Stimulated activated CD8-positive, alpha-beta memory T cell treated with anti-CD3 and anti-CD28 coated beads, Interleukin-15, amount 100 ng/mL, for 1 hour (primary cell): ENCODE data around the gene IL2RA.
A peak's percentile ranks its signal among the peaks of the same experiment; 100 is the strongest.
"Not testable (repeated sequence)": the region's sequence is repeated elsewhere in the genome, so short reads cannot be mapped to it uniquely, and the experiment has no call there.

Experiments used
- DNase-seq: peaks from one replicate; pipeline ENCODE4 v3.0.0-alpha.2; 2020; ENCODE audit warnings: low read depth

The IL2RA gene

DNA sequence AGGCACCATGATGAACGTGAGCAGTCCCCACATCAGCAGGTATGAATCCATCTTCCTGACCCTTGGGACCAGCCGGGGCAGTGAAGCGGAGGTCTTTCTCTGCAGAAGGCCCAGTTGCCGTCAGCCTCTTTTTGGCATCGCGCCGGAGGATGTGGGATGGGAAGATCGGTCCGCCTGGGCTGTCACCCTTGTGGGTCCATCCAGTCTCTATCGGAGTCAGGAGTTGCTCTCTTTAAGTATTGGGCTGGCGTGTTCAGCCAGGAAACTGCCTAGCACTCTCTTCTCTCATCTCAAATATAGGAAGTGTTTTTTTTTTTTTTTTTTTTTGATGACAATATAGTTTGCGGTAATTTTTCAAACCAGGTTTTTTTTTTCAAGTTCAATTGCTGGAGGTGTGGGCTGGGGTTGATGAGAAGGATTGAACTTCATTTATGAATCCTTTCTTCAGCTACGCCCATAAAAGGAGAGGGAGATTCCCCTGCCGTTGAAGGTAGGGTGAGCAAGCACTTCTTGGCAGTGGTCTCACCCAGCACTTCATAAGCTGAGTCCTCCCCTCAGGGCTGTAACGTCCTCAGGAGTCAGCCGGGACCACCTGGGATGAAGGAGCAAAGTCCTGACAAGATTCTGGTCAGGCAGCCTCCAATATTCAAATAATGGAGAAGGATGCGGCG lies at the start of gene IL2RA:
TSS of gene IL2RA (minus strand) at position 267 of the 671 bp plus-strand sequence. CDS start at position 51, 216 bp downstream.
- DNase-seq, result no peak

DNA sequence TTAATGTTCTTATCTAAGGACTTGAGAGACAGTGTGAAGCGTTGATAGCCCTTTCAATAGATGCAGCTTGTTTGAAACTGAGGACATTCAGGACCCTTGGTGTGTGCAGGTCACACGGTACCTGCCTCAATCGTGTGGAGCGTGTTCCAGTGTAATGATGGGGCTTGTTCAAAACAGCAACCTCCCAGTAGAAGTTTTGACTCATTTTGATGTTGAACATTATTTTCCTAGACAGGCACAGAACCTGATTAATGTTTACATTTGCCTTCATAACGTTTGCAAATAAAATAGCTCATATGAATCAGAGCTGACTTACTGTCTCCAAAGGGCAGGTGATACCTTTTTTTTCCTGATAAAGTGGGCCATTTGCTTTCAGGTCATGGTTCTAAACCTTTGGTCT lies 48.0 kb upstream of the IL2RA start:
- no peak for DNase-seq

DNA sequence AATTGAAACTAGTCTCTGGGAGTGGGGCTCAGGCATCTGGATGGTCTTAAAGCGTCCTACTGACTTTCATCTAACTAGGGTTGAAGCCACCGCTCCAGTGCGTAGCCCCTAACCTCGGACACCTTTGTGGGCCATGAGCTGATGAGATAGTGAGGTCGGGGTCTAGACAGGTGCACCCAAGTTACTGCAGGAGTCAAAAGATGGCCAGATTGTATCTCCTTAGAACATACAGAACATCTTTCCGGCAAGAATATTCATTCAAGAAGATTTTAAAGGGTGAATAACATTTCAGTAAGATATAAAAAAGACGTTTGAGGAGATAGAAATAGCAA lies 47.2 kb upstream of the IL2RA start:
- DNase-seq, result no peak

DNA sequence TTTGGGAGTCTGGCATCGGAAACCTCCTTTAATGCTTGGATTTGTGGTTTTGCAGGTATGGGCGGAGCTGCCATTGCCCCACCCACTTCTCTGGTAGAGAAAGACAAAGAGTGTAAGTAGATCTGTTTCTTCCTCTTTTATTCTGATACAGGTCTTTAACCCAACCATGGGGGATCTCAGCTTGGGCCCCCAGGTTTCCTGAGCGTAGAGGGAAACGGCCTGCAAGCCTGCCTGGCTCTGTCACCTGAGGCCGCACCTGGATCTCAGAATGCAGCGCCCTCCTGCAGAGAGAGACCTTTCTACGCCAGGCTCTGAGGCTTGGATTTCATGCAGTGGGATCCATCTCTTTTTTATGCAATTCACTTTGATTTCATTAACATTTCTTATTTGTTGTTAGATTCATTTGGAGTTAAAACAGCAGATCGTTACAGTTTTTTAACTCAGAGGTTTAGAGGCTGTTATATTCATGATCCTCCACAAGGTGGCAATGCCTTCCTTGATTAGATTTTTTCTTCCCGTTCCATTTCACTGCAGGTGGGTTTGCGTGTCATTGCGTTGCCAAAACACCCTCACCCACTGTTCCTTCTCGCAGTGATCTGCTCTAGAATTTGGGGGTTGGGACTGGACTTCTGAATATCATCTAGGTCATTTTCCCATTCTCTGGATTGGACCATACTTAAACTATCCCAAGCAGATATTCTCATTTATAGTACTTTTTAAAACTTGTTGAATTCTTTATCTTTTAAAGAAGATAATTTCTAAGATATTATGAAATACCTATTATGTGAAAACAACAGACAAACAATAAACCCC lies 46.7 kb upstream of the IL2RA start:
- DNase-seq, result no peak

DNA sequence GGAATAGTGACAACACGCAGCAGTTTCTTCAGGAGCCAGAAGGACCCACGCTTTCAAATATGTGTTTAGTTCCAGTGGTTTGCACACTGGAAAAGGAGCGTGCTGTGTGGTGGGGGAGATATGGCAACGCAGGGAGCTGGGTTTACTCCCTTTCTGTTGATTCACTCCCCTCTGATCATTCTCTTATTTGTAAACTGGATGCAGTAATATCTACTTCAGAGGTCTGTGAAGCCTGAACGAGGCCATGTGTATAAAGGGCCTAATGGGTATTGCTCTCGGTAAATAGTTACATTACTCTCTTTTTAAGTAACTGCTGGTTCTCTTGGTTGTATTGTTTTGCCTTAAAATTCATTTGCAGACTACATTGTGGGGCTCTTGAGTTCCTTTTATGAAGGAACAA lies 45.9 kb upstream of the IL2RA start:
- DNase-seq, result no peak

DNA sequence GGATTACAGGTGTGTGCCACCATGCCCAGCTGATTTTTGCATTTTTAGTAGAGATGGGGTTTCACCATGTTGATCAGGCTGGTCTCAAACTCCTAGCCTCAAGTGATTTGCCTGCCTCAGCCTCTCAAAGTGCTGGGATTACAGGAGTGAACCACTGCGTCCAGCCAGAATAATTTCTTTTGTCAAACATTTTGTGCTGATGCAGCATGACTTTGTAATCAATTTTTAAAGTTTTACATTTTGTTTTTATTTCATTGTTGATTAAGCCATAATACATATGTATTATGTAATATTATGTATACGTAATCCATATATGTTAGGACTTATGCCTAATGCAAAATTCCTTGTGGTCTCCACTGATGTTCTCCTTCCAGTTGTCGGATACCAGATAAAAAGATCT lies 45.4 kb upstream of the IL2RA start:
- not testable (repeated sequence) for DNase-seq

DNA sequence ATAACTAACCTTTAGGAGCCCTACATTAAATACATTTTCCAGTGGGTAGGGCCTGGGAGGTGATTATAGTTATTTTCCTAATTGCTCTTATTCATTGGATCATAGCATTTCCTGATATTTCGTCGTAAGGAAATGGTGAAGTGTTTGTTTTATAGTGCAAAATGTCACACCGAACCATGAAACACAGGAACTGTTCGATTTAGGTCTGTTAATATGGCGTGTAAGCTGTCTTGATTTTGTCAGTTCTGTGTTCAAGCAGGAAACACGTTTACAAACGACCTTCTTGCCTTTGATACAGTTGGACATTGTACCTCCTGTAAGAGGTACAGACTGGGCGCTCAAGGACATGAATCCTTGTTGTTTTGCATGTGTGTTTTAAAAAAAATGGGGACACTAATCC lies 41.4 kb upstream of the IL2RA start:
- DNase-seq, result no peak

DNA sequence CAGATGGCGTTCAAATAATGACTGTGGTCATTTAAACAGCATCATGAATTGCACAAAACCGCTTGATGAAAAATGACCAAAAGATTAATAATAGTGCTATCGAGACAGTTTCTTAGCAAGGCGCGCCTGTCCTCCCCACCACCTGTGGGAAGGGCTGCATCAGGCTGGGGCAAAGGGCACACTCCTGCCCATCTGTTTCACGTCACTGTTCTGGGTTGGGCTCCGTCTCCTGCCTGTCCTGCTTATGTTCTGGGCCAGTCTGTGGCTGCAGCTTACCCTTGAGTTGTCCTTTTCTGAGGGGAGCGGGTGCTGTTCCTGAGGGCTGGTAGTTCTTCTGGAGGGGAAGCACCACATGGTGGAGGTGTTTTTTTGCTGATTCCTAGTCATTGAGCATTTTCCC lies 40.0 kb upstream of the IL2RA start:
- DNase-seq, result no peak

DNA sequence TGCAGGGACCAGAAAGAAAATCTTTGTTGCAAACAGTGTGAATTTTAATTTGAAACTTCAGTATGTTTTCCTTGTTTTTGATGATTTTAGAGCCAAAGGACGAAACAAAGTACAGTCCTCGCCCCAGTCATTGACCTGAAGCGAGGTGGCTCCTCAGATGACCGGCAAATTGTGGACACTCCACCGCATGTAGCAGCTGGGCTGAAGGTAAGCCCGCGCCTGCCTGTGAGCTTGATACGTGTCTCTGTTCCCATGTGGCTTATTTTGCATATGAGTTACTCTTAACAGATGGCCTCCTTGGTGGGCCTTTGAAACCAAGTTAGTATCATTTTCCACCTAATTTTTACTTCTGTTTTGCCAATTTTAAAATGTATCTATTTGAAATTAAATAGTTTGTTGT lies 39.0 kb upstream of the IL2RA start:
- DNase-seq, result no peak

DNA sequence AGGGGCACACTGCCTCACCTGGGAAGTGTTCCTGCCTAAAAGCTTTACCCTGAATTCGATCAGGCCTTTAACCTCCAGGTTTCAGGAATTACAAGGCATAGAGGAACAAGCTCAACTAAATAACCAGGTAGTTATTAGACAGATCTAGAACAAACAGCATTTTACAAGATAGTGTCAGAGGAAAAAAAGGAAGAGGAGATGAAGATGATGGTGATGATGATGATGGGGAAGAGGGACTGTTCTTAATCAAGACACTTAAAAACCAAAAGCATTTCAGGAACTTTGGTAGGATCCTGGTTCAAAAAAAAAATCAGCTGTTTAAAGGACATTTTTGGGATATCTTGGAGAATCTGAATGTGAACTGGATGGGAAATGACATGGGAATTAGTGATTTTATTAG lies 38.2 kb upstream of the IL2RA start:
- DNase-seq, result no peak

DNA sequence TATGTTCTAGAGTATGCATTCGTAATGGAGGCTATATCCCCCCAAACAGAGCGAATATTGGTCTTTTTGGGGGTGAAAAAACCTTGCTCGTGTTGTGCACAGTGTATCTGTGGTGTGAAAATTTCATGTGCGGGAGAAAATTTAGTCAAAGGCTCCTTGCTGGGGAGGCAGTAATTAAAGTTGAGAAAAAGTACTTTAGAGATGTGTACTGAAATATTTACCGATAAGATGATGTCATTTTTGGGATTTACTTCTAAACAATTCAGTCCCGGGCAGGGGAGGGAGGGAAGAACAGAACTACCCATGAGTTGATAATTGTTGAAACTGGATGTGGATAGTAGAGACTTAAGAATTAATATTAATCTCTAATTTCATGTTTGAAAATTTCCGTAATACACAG lies 36.0 kb upstream of the IL2RA start:
- no peak for DNase-seq

DNA sequence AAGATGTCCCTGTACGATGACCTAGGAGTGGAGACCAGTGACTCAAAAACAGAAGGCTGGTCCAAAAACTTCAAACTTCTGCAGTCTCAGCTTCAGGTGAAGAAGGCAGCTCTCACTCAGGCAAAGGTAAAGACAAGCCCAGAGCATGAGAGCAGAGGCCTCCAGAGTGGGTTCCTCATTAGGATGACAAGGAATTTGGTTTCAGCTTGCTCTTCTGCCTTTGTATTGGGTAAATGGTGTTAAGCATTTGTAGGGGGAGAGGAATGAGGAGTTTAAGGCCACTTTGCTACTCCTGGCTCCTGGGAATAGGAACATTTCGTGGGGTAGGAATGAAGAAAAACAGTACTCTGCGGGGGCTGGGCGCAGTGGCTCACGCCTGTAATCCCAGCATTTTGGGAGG lies 34.9 kb upstream of the IL2RA start:
- DNase-seq, result no peak

DNA sequence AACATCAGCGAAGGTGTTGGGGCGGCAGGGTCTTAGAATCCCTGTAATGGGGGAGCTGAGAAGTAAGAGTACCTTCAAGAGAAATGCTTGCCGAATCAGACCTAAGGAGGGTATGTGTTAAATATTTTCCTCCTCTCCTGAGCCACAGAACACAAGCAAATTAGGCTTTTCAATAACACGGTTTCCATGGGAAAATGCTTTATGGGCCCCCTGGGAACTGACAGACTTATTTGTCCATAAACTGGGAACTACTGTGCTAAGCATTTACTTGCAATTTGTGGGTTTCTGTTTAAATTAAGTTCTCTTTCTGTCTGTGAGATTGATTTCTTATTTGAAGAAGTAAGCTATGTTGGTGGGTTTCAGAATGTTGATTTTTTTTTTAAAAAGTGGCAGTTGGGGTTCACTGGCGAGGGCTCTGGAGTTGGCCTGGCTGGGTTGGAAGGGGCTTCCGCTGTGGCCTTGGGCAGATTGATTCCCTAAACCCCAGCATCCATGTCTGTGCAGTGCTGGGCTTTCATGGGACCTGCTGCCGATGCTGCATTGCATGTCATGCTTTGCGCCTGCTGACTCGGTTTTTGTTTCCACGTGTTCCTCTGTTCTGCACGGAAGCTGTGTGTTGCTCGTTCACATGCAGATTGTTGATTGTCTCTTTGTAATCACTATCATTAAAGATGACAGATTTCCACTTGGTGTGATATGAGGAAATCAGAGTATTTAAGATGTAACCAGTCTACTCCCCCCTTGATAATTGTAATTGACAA lies 33.8 kb upstream of the IL2RA start:
- DNase-seq, result no peak

DNA sequence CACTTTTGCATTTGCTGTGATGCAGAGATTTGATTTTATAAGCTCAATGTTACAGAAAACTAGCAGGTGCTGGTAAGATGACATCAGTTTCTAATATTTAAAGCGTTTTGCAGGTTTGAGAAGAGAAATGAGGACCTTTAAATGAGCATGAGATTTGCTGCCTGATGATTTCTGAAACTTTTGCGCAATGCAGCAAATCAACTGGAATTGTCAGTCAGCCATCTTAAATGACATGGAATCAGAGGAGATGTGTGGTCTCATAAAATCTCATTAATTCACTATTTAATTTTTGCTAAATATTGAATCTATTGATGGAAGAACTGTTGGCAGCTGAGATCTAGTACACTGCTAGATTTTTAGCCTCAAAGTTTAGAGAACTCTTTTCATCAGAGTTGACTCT lies 30.6 kb upstream of the IL2RA start:
- no peak for DNase-seq

DNA sequence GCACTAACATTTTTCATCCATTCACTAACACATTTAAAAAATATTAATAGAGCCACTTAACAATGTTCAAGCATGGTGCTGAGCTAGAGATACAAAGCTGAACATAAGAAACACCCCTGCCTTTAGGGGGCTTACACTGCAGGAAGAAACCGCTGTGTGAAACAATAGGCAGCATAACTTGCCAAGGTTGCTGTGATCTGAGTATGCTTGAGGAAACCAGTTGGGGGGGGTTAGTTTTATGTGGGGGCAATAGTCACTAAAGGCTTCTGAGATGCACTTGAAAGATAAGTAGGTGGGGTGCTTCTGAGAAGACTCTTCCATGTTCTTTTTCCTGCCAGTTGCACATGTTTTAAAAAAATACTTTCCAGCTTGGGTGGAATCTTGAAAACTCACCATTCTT lies 29.5 kb upstream of the IL2RA start:
- no peak for DNase-seq

DNA sequence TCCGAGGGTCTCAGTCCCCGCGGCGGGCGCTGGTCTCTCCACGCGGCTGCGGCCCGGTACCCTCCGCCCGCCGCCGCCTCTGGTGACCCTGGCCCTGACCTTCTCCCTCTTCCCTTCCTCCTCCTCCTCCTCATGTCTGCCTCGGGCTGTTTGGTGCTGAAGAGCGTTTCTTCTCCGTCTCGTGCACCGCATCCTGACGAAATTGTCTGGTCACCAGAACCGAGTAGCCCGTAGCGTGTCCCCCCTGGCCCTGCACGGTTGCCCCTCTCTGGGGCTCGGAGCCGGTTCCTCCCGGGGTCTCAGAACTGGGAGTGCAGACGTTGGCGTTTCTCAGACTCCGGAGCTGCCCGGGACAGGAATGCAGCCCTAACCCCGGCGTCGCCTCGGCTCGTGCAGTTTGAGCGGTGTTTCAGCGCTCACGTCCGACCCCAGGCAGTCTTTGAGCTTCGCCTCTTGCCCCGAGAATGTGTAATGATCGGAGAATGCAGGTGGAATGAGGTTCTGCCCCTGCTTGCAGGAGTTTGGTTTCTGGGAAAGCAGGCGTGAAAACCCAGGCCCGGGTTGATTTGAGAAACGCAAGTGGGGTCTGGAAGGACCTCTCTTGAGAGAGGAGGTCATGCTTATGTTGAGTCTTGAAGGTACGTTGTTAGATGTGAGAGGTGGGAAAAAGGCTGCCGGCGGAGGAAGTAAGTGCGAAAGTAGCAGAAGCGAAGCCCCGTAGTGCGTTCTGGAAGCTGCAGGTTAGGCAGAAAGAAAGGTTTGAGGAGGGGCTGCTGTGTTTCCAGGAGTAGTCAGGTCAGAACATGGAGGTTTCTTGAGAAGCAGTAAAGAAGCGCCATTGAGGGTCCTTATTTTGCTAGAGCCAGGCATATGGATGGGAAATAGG lies 27.4 kb upstream of the IL2RA start:
- no peak for DNase-seq

DNA sequence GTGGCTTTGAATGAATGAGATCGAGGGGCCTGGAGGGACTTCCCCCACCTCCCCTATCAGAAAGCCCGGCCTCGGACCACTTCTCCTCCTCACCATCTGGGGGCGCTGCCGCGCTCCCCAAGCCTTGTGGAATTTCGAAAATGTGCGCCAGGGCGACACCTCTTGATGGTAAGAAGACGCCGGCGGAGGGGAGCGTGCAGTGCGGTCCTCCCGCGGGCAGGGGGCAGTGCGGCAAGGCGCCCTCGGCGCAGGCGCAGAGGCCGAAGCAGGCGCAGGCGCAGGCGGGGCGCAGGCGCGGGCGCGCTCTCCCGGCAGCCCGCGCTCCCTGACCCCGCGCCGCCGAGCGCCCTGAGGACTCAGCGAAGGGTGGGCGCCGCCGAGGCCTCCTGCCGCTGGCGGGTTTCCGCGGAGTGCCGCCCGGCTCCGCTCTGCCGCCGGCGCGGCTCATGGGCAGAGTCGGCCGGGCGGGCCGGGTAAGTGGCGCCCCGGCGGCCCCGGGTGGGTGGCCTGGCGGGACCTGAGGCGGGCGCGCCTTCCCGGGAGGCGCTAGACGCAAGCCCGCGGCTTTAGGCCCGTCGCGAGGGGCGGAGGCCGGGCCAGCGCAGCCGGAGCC lies 26.7 kb upstream of the IL2RA start, which contains the start of gene RBM17:
TSS of gene RBM17 (plus strand) at position 314 of the 613 bp plus-strand sequence. CDS start 8,032 bp downstream, outside the sequence.
- peak; percentile 94 for DNase-seq

DNA sequence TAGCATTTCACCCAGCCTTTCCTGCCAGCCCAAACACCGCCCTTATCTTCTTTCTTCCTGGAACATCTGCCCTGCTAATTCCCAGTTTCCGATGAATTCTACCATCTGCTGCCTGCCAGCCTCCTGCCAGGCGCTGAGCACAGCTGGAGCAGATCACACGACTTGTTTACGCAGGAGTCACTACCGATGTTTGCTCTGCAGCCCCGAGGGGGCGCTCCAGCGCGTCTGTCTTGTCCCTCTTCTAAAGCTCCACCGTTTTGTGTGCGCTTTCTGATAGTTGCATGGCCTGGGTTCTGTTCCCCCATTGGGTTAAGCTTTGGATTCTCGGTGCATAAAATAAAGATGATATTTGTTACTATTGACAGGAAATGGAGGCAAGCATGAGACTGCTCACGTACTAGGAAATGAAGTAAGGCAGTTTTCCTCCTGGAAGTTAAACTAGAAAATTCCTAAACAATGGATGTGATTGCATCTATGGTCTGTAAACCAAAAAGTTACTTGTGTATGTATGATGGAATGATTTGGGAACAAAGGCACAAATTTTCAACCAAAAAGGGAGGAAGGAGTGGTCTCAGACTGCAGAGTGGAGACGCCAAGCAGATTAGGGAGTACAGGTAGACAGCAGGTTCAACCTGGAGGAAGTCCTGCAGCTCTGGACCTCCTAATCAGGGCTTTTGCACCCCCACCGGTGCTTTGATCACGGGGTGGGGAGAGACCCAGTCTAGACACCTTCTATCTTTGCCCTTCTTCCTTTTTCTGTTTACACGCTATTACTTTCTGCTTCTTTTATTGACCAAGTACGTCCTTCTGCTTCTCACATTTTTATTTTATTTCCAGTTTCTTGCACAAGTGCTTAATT lies 24.4 kb upstream of the IL2RA start:
- DNase-seq, result peak; percentile 64

DNA sequence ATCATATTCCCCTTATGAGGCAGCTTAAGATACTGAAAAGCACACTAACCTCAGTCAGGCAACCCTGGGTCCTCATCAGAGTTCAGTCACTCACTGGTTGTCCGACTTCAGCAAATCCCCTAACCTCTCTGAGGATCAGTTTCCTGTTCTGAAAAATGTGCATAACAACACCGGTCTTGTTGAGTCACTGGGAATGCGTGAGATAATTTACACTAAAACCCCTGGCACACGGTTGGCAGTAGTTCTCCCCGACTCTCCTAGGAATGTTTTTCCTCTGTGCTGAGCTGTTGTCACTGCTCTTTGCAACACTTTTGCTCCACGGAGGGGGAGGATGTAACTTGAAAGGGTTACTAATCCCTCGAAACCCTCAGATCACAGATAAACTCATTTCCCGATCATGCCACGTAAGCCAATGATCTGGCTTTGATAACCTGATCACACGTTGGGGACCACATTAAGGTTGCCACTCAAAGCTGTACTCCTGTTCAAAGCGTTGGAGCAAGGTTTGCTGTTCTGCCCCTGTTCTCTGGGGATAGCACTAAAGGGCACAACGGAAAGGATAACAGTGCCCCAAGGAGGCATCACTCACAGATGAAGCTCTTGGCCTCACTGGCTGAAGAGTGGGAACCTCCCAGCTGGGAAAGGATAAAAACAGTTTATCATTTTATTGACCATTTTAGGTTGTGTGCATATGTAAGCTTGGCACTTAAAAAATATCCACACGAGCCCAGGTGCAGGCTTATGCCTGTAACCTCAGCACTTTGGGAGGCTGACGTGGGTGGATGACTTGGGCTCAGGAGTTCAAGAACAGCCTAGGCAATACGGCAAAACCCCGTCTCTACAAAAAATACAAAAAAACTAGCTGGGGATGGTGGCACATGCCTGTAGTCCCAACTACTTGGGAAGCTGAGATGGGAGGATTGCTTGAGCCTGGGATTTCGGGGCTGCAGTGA lies 21.6 kb upstream of the IL2RA start:
- no peak for DNase-seq
